ENCODE results near the gene HEATR5B. TPM values are rescaled to one million over a fixed set of nuclear protein-coding genes. Genes with fewer than 3 reads are reported as not detected.

Gene HEATR5B
- 57.7 TPM for total RNA-seq
- polyA plus RNA-seq, result 8.3 TPM

DNA sequence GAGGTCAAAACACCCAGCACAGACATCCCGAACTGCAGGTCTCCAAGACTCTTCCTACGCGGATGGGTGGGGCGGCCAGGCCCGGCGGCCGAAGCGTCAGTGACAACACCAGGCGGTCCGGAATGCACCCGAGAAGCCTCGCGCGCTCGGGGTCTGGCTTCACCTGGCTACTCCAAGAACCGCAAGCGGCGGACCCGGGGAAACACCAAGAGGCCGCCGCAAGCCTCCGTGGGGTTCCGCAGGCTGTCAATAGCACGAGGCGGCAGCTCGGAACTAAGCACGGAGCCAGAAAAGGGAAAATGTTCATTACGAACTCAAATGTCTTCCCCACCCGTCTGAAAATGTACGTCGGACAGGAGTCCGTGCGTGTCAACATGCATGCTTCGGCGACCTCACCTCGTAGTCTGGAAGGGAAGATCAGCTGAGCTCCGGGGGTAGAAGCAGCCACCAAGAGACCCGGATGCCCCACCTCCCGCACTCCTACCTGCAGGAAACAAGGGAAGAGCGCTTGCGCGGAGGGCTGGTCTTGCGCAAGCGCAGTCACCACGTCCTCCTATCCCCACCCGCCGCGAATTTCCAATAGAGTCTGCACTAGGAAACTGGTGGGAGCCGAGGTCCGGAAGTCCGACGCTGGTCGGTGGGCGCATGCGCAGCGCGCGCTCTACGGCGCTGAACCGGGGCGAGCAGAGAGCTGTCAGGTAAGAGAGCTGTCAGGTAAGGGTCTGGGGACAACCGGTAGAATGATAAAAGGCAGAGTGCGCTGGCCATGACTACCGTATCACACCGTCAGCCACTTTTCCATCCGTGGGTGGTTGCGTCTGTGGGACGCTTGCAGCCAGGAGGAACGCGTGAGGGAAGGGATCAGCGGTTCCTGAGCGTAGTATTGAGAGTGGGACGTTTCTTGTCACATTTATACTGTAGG lies at the start of gene HEATR5B, which contains the start of gene GPATCH11:
HEATR5B (minus strand) TSS at position 500 of the 922 bp plus-strand sequence. CDS start 958 bp downstream, outside the sequence.
GPATCH11 (plus strand) TSS at position 646 of the 922 bp plus-strand sequence. CDS start 3,864 bp downstream, outside the sequence.
- Histone ChIP-seq H3K36me3 (ENCODE audit: insufficient read depth) (no peaks in the 10 kb centered on the region), H3K4me1 (ENCODE audit: insufficient read depth) (peaks cover 3% of the 10 kb centered on the region), H3K4me3 (ENCODE audit: low read depth, low read length) (peak within 1 kb of the TSS; percentile 82), H3K27ac (ENCODE audit: low read depth) (no peak within 1 kb of the TSS)
- WGBS, result under 1% methylated on average over 74 of the region's 74 CpGs
- peak; percentile 93 for DNase-seq (ENCODE audit: extremely low spot score)

DNA sequence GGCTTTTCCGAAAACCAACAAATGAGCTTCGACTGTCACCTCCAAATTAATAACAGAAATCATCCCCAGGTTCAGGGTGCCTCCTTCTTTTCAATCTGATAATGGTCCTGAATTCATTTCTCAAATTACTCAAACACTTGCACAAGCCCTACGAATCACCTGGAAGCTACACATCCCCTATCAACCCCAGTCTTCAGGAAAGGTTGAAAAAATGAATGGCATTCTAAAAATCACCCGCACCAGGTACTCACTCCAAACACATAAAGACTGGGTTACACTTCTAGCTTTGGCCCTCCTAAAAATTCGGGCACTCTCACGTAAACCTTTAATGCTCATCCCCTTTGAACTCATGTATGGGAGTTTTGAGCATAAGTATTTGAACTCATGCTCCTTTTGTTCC lies 48.7 kb upstream of the HEATR5B start:
- no peak for DNase-seq (ENCODE audit: extremely low spot score)
- Histone ChIP-seq H3K4me3 (ENCODE audit: low read depth, low read length) (no peak overlapping the region), H3K27ac (ENCODE audit: low read depth) (no peak overlapping the region), H3K36me3 (ENCODE audit: insufficient read depth) (peaks cover 8% of the 10 kb centered on the region), H3K4me1 (ENCODE audit: insufficient read depth) (no peaks in the 10 kb centered on the region)
- WGBS, result 96% methylated on average over 6 of the region's 6 CpGs

DNA sequence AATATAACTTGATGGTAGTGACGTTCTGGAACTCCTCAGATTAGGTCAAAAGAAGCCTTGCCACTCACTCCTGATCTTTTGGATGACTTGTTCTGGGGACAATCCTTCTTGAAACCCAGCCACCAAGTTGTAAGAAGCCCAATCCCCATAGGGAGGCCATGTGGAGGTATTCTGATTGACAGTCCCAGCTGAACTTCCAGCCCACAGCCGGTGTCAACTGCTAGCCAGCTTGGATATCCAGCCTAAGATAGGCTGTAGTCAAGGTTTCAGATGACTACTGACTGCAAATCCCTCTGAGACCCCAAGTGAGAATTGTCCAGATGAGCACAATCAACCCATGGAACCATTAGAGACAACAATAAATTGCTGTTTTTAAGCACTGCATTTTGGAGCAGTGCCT lies 41.2 kb upstream of the HEATR5B start:
- Histone ChIP-seq H3K4me3 (ENCODE audit: low read depth, low read length) (no peak overlapping the region), H3K36me3 (ENCODE audit: insufficient read depth) (peaks cover 6% of the 10 kb centered on the region), H3K27ac (ENCODE audit: low read depth) (no peak overlapping the region), H3K4me1 (ENCODE audit: insufficient read depth) (no peaks in the 10 kb centered on the region)
- DNase-seq (ENCODE audit: extremely low spot score), result no peak
- WGBS, result 98% methylated on average over 2 of the region's 2 CpGs

DNA sequence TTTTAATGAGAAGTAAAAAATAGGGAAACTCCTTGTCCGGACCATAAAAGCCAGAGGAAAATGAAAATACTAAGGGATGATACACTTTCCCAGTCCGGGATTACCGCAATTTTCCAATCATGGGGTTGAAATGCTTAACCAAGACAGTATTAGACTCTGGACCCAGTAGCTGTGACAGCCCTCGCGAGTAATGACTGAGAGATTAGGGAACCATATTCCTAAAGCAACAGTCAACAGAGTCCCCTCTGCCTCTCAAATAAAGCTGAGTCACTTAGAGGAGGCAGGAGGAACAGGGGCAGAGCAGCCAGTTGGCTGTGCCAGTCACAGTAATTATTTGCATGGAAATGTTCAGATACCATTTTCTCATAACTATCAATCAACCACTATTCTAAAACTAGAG lies 35.0 kb upstream of the HEATR5B start:
- Histone ChIP-seq H3K36me3 (ENCODE audit: insufficient read depth) (peaks cover 8% of the 10 kb centered on the region), H3K4me1 (ENCODE audit: insufficient read depth) (no peaks in the 10 kb centered on the region), H3K27ac (ENCODE audit: low read depth) (no peak overlapping the region), H3K4me3 (ENCODE audit: low read depth, low read length) (no peak overlapping the region)
- no peak for DNase-seq (ENCODE audit: extremely low spot score)
- WGBS, result 98% methylated on average over 5 of the region's 5 CpGs

DNA sequence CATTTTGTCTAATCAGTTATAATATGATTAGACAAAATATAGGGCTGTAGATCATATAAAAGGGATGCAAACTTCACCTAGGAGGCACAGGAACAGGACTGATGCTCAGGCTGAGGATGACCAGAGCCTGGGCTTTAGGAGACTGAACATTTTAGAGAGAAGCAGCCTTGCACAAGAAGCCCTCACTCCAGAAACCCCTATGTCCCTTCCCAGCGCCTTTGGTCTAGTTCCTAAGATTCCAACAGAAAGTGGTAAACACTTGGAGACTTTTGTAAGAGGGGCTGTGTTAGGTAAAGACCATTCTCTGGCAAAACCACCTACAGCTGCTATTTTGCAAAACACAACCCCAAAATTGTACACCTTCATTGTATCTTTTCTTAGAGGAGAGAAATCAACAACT lies 33.4 kb upstream of the HEATR5B start:
- Histone ChIP-seq H3K27ac (ENCODE audit: low read depth) (no peak overlapping the region), H3K36me3 (ENCODE audit: insufficient read depth) (peaks cover 4% of the 10 kb centered on the region), H3K4me1 (ENCODE audit: insufficient read depth) (no peaks in the 10 kb centered on the region), H3K4me3 (ENCODE audit: low read depth, low read length) (no peak overlapping the region)
- DNase-seq (ENCODE audit: extremely low spot score), result no peak
- 93% methylated on average over 1 of the region's 1 CpG for WGBS

DNA sequence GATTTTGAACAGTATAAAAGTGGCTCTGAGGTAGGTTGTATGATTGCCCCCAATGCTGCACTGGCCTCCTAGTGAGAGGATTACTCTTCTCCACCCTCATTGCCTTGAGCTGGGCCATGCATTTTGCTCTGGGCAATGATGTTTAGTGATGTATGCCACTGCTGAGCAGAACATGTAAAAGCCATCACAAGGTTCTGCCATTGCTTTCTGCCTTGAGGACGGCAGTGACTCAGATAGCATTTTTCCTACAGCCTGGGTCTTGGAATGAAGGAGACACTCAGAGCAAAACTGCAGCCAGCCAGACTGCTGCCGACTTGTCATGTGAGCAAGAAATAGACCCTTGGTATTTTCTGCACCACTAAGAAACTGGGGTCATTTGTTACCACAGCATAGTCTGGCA lies 27.8 kb upstream of the HEATR5B start:
- 68% methylated on average over 2 of the region's 2 CpGs for WGBS
- no peak overlapping the region for H3K27ac ChIP-seq (ENCODE audit: low read depth)
- H3K4me1 ChIP-seq (ENCODE audit: insufficient read depth), result no peaks in the 10 kb centered on the region
- no peak for DNase-seq (ENCODE audit: extremely low spot score)
- H3K36me3 ChIP-seq (ENCODE audit: insufficient read depth), result peaks cover 7% of the 10 kb centered on the region
- H3K4me3 ChIP-seq (ENCODE audit: low read depth, low read length), result no peak overlapping the region

DNA sequence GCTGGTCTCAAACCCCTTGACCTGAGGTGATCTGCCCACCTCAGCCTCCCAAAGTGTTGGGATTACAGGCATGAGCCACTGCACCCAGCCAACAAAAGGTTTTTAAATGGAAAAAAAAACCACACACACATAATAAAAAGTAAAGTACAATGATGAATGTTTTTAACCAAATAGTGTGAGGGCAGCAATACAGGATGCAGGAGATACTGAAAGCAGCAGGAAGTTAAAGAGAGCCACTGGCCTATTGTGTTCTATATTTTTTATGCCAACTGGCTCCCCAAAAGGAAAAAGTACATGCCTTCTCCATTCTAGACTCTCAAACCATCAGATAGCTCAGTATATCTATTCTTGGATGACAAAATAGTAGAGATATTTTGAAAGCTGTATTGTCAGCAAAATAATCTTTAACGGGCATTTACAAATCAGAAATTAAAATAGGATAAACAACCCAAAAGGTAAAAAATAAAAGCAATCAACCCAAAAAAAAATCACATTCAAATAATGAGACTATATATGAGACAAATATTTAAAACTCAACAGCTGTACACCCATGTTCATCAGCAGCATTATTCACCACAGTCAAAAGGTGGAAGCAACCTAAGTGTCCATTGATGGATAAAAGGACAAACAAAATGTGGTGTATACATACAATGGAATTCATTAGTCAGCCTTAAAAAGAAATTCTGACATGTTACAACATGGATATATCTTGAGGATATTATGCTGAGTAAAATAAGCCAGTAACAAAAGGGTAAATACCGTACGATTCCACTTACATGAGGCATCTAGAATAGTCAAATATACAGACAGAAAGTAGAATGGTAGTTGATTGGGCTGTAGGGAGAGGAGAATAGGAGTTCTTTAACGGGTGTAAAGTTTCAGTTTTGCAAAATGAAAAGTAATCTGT lies 26.4 kb upstream of the HEATR5B start:
- no peak for DNase-seq (ENCODE audit: extremely low spot score)
- Histone ChIP-seq H3K4me3 (ENCODE audit: low read depth, low read length) (no peak overlapping the region), H3K4me1 (ENCODE audit: insufficient read depth) (no peaks in the 10 kb centered on the region), H3K27ac (ENCODE audit: low read depth) (no peak overlapping the region), H3K36me3 (ENCODE audit: insufficient read depth) (peaks cover 7% of the 10 kb centered on the region)
- 94% methylated on average over 4 of the region's 4 CpGs for WGBS

DNA sequence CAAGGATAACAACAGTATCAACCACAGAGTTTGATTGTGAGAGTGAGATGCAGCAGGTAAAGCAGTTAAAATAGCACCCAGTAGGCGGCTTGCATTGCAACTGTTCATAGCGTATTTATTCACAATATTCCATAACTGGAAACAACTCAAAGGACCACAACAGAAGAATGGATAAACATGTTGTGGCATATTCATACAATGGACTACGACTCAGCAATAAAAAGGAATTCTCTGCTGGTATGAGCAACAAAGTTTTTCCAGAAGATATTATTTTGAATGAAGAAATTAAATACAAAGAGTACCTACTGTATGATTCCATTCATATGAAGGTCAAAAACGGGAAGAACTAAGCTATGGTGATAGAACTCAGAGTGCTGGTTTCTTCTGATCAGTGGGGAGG lies 25.4 kb upstream of the HEATR5B start:
- DNase-seq (ENCODE audit: extremely low spot score), result no peak
- H3K36me3 ChIP-seq (ENCODE audit: insufficient read depth), result peaks cover 8% of the 10 kb centered on the region
- WGBS, result 95% methylated on average over 4 of the region's 4 CpGs
- no peaks in the 10 kb centered on the region for H3K4me1 ChIP-seq (ENCODE audit: insufficient read depth)
- no peak overlapping the region for H3K4me3 ChIP-seq (ENCODE audit: low read depth, low read length)
- no peak overlapping the region for H3K27ac ChIP-seq (ENCODE audit: low read depth)

DNA sequence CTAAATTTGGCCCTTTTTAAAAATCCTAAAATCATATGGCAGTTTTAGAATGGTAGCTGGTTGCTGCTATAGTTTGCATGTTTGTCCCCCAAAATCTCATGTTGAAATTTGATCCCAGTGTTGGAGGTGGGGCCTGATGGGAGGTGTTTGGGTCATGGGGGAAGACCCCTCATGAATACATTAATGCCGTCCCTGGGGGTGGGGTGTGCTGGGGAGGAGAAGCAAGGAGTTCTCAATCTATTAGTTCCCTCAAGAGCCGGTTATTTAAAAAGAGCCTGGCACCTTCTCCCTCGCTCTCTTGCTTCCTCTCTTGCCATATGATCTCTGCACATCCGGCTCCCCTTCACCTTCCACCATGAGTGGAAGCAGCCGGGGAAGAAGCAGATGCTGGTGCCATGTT lies 21.0 kb upstream of the HEATR5B start:
- 72% methylated on average over 5 of the region's 5 CpGs for WGBS
- H3K4me1 ChIP-seq (ENCODE audit: insufficient read depth), result no peaks in the 10 kb centered on the region
- no peak overlapping the region for H3K27ac ChIP-seq (ENCODE audit: low read depth)
- H3K36me3 ChIP-seq (ENCODE audit: insufficient read depth), result peaks cover 4% of the 10 kb centered on the region
- no peak for DNase-seq (ENCODE audit: extremely low spot score)
- no peak overlapping the region for H3K4me3 ChIP-seq (ENCODE audit: low read depth, low read length)

DNA sequence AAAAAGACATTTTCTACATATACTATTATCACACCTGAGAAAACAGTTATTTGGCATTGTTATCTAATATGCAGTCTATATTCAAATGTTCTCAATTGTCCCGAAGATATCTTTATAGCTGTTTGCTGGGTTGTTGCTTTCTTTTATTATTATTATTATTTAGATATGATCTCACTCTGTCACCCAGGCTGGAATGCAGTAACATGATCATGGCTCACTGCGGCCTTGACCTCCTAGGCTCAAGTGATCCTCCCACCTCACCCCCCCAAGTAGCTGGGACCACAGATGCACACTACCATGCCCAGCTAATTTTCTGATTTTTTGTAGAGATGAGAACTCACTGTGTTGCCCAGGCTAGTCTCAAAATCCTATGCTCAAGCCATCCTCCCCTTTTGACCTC lies 20.0 kb upstream of the HEATR5B start:
- H3K36me3 ChIP-seq (ENCODE audit: insufficient read depth), result peaks cover 4% of the 10 kb centered on the region

DNA sequence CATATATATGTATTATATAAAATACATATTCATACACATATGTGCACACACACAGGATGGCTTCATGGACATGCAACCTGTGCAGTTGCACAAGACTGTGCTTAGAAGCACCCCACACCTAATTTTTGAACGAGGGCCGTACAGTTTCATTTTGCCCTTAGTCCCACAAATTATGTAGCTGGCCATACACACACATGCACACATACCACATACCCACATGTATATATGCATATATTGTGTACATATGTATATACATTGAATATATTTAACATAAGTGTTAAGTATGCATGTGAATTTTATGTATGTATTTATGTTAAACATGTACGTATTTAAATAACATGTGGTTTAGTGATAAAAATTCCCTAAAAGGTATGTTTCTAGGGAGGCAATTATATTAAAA lies 18.4 kb upstream of the HEATR5B start:
- H3K4me3 ChIP-seq (ENCODE audit: low read depth, low read length), result no peak overlapping the region
- H3K27ac ChIP-seq (ENCODE audit: low read depth), result no peak overlapping the region
- no peaks in the 10 kb centered on the region for H3K4me1 ChIP-seq (ENCODE audit: insufficient read depth)
- H3K36me3 ChIP-seq (ENCODE audit: insufficient read depth), result peaks cover 2% of the 10 kb centered on the region
- 90% methylated on average over 3 of the region's 3 CpGs for WGBS
- no peak for DNase-seq (ENCODE audit: extremely low spot score)

More for the DNA sequence above, 20.0 kb upstream of the HEATR5B start:
- Histone ChIP-seq H3K4me1 (ENCODE audit: insufficient read depth) (no peaks in the 10 kb centered on the region), H3K4me3 (ENCODE audit: low read depth, low read length) (no peak overlapping the region), H3K27ac (ENCODE audit: low read depth) (no peak overlapping the region)
- 97% methylated on average over 2 of the region's 2 CpGs for WGBS
- no peak for DNase-seq (ENCODE audit: extremely low spot score)

DNA sequence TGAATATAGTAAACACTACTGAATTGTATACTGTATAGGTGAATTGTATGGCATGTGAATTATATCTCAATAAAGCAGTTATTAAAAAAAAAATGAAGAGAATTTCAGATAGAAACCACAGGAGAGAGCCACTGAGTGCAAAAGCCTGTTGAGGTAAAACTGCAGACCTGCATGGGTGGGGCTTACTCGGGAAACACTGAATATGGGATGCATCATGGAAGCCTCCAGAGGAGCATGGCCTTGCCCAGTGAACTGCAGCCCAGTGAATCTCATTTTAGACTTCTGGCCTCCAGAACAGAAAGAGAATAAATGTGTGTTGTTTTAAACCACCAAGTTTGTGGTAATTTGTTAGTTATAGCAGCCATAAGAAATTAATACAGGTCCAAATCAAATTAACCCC lies 15.9 kb upstream of the HEATR5B start:
- no peak for DNase-seq (ENCODE audit: extremely low spot score)
- Histone ChIP-seq H3K4me1 (ENCODE audit: insufficient read depth) (no peaks in the 10 kb centered on the region), H3K4me3 (ENCODE audit: low read depth, low read length) (no peak overlapping the region), H3K36me3 (ENCODE audit: insufficient read depth) (no peaks in the 10 kb centered on the region), H3K27ac (ENCODE audit: low read depth) (no peak overlapping the region)
- WGBS, result 74% methylated on average over 1 of the region's 1 CpG

DNA sequence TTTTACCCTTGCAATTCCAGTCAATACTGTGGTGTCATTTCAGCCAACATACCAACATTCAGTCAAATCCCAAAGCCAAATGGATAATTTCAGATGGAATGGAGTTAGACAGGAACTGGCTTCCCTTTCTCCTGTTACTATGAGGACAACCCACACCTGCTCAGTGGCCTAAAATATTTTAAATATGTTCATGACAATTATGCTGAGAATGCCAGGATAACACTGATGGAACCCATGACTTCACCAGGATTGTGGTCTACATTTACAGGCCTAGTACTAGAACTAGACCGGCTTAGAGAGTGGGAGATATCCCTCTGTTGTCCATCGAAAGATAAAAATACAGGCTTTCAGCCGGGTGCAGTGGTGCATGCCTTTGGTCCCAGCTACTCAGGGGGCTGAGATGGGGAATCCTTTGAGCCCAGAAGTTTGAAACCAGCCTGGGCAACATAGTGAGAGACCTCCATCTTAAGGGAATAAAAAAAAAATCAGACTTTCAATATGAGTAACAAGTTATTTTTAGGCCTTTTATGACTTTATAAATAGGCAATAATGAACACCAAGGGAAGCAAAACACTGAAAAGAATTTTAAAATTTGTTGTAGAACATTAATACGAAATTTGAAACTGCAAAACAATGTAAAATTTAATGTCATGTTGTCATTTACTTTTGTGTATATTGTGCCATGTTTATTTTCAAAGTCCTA lies 14.4 kb upstream of the HEATR5B start:
- no peak for DNase-seq (ENCODE audit: extremely low spot score)
- Histone ChIP-seq H3K27ac (ENCODE audit: low read depth) (no peak overlapping the region), H3K4me1 (ENCODE audit: insufficient read depth) (no peaks in the 10 kb centered on the region), H3K4me3 (ENCODE audit: low read depth, low read length) (no peak overlapping the region), H3K36me3 (ENCODE audit: insufficient read depth) (peaks cover 3% of the 10 kb centered on the region)
- WGBS, result 91% methylated on average over 4 of the region's 4 CpGs

Measured in urinary bladder (tissue), 4 donors.